IMR-90 (cell line): ENCODE data around the gene HS3ST2. TPM values are rescaled to one million over a fixed set of nuclear protein-coding genes. Genes with fewer than 3 reads are reported as not detected.

Source experiments
- ATAC-seq: fragments of 200-7000 bp; cut with Tn5 transposase; 2 replicates; pipeline ENCODE4 v1.9.1; 2020; ENCODE audit warnings: low read depth, mild to moderate bottlenecking, moderate library complexity
- BruUV-seq: library from RNA; stranded (reverse); fragments of 400-500 nt; replicated peaks from 2 replicates; lab custom pipeline; 2021; lab: Mats Ljungman, UMichigan
- CTCF ChIA-PET: fragments of 300-600 bp; formaldehyde crosslinking; extraction: SDS; loops from one replicate; lab custom pipeline; 2021; ENCODE audit warnings: antibody characterized with exemption; lab: Yijun Ruan, JAX
- POLR2A ChIA-PET: fragments of 300-600 bp; sonication (Branson Sonifier 250); formaldehyde crosslinking; loops from one replicate; lab custom pipeline; 2022; ENCODE audit warnings: antibody characterized with exemption; ENCODE audit not compliant: unreplicated experiment; lab: Charles Lee
- DNase-seq: peaks from one replicate; pipeline ENCODE4 v3.0.0; 2013
- H2AFZ ChIP-seq: replicated peaks from 2 replicates; pipeline ENCODE3; 2013; ENCODE audit warnings: low read length, mild to moderate bottlenecking; ENCODE audit not compliant: poor library complexity
- H2AK5ac ChIP-seq: 2 replicates; pipeline ENCODE4 v1.6.1; 2013; ENCODE audit warnings: low read depth, low read length, inconsistent platforms
- H2AK9ac ChIP-seq: replicated peaks from 2 replicates; pipeline ENCODE3; 2013; ENCODE audit warnings: mild to moderate bottlenecking, low read depth, low read length, moderate library complexity; ENCODE audit not compliant: poor library complexity
- H2BK120ac ChIP-seq: 2 replicates; pipeline ENCODE4 v1.6.1; 2013; ENCODE audit warnings: low read depth, low read length, inconsistent platforms
- H2BK15ac ChIP-seq: 3 replicates; pipeline ENCODE4 v1.6.1; 2013; ENCODE audit warnings: low read depth, low read length, inconsistent platforms
- H2BK20ac ChIP-seq: 2 replicates; pipeline ENCODE4 v1.6.1; 2013; ENCODE audit warnings: low read depth, mild to moderate bottlenecking, inconsistent platforms, low read length, moderate library complexity
- H2BK5ac ChIP-seq: 2 replicates; pipeline ENCODE4 v1.6.1; 2013; ENCODE audit warnings: mild to moderate bottlenecking, low read depth, low read length, inconsistent platforms; ENCODE audit not compliant: poor library complexity, severe bottlenecking
- H3K14ac ChIP-seq: replicated peaks from 2 replicates; pipeline ENCODE4 v1.6.1; 2013; ENCODE audit warnings: low read depth, low read length, inconsistent platforms
- H3K18ac ChIP-seq: 2 replicates; pipeline ENCODE4 v1.6.1; 2013; ENCODE audit warnings: low read depth, low read length, control low read depth
- H3K23ac ChIP-seq: 2 replicates; pipeline ENCODE4 v1.6.1; 2013; ENCODE audit warnings: low read depth, low read length, inconsistent platforms
- H3K27ac ChIP-seq: 2 replicates; pipeline ENCODE4 v1.5.1; 2013; ENCODE audit warnings: mild to moderate bottlenecking, control low read depth, low read length; ENCODE audit not compliant: insufficient read depth
- H3K27me3 ChIP-seq: 2 replicates; pipeline ENCODE4 v1.6.1; 2013; ENCODE audit warnings: low read length; ENCODE audit not compliant: control insufficient read depth, insufficient read depth
- H3K36me3 ChIP-seq: 2 replicates; pipeline ENCODE4 v1.6.1; 2013; ENCODE audit warnings: low read length, mixed read lengths; ENCODE audit not compliant: control insufficient read depth, insufficient read depth
- H3K4ac ChIP-seq: 2 replicates; pipeline ENCODE4 v1.6.1; 2013; ENCODE audit warnings: low read depth, low read length, inconsistent platforms
- H3K4me1 ChIP-seq: 2 replicates; pipeline ENCODE4 v1.6.1; 2013; ENCODE audit warnings: low read length, mixed read lengths; ENCODE audit not compliant: control insufficient read depth, insufficient read depth
- H3K4me2 ChIP-seq: 2 replicates; pipeline ENCODE4 v1.6.1; 2013; ENCODE audit warnings: low read depth, mild to moderate bottlenecking, control low read depth, low read length, moderate library complexity
- H3K4me3 ChIP-seq: 2 replicates; pipeline ENCODE4 v1.5.1; 2013; ENCODE audit warnings: low read depth, mild to moderate bottlenecking, control low read depth, low read length, moderate library complexity; ENCODE audit not compliant: insufficient read depth
- H3K56ac ChIP-seq: 2 replicates; pipeline ENCODE4 v1.6.1; 2013; ENCODE audit warnings: low read length, inconsistent platforms; ENCODE audit not compliant: insufficient read depth; ENCODE audit errors: extremely low read depth
- H3K79me1 ChIP-seq, 2 experiments: 2 replicates each; pipeline ENCODE4 v1.6.1; 2013; ENCODE audit warnings: low read length in 2 of 2, inconsistent platforms in 1 of 2, low read depth in 1 of 2
- H3K9ac ChIP-seq: 2 replicates; pipeline ENCODE4 v1.6.1; 2013; ENCODE audit warnings: low read depth, low read length, control low read depth
- H3K9me1 ChIP-seq: 2 replicates; pipeline ENCODE4 v1.6.1; 2013; ENCODE audit warnings: low read length, inconsistent platforms; ENCODE audit not compliant: insufficient read depth
- H3K9me3 ChIP-seq: 2 replicates; pipeline ENCODE4 v1.6.1; 2013; ENCODE audit warnings: low read length; ENCODE audit not compliant: control insufficient read depth, insufficient read depth
- H4K20me1 ChIP-seq: 2 replicates; pipeline ENCODE4 v1.6.1; 2013; ENCODE audit warnings: low read length, inconsistent platforms; ENCODE audit not compliant: insufficient read depth
- H4K5ac ChIP-seq: 2 replicates; pipeline ENCODE4 v1.6.1; 2013; ENCODE audit warnings: mild to moderate bottlenecking, low read depth, low read length, control low read depth
- H4K8ac ChIP-seq, 2 experiments: 2 replicates each; pipeline ENCODE4 v1.6.1; 2013; ENCODE audit warnings: low read depth in 2 of 2, low read length in 2 of 2, control low read depth in 1 of 2, inconsistent platforms in 1 of 2
- H4K91ac ChIP-seq: 2 replicates; pipeline ENCODE4 v1.6.1; 2013; ENCODE audit warnings: low read depth, low read length, inconsistent platforms; ENCODE audit not compliant: insufficient read depth
- BHLHE40 ChIP-seq: fragments of 150-350 bp; IDR thresholded peaks from 2 replicates; pipeline ENCODE4 v1.6.1; 2016; ENCODE audit warnings: mild to moderate bottlenecking, low read depth, low read length
- CEBPB ChIP-seq: IDR thresholded peaks from 2 replicates; pipeline ENCODE4 v1.6.1; 2012; ENCODE audit warnings: low read depth, low read length, improper control_type of control experiment
- CHD1 ChIP-seq: IDR thresholded peaks from 2 replicates; pipeline ENCODE4 v1.6.1; 2012; ENCODE audit warnings: low read depth, low read length, improper control_type of control experiment
- FOS ChIP-seq: fragments of 150-350 bp; IDR thresholded peaks from 2 replicates; pipeline ENCODE4 v1.6.1; 2016; ENCODE audit warnings: low read depth, low read length
- MAFK ChIP-seq: IDR thresholded peaks from 2 replicates; pipeline ENCODE4 v1.6.1; 2012; ENCODE audit warnings: low read depth, low read length, improper control_type of control experiment
- MAZ ChIP-seq: IDR thresholded peaks from 2 replicates; pipeline ENCODE4 v1.6.1; 2012; ENCODE audit warnings: low read depth, mild to moderate bottlenecking, low read length, improper control_type of control experiment, moderate library complexity, borderline replicate concordance
- MXI1 ChIP-seq: IDR thresholded peaks from 2 replicates; pipeline ENCODE4 v1.6.1; 2012; ENCODE audit warnings: low read depth, mild to moderate bottlenecking, low read length, moderate library complexity, borderline replicate concordance
- NFE2L2 ChIP-seq: fragments of 150-350 bp; IDR thresholded peaks from 2 replicates; pipeline ENCODE4 v1.6.1; 2016; ENCODE audit warnings: low read depth, mild to moderate bottlenecking, low read length
- POLR2A ChIP-seq: IDR thresholded peaks from 2 replicates; pipeline ENCODE4 v1.6.1; 2012; ENCODE audit warnings: mild to moderate bottlenecking, low read depth, low read length
- RAD21 ChIP-seq: IDR thresholded peaks from 2 replicates; pipeline ENCODE4 v1.6.1; 2012; ENCODE audit warnings: low read length, improper control_type of control experiment
- RCOR1 ChIP-seq: IDR thresholded peaks from 2 replicates; pipeline ENCODE4 v1.6.1; 2012; ENCODE audit warnings: mild to moderate bottlenecking, low read length, improper control_type of control experiment; ENCODE audit not compliant: insufficient replicate concordance
- RFX5 ChIP-seq: IDR thresholded peaks from 2 replicates; pipeline ENCODE4 v1.8.0; 2012; ENCODE audit warnings: low read depth, mild to moderate bottlenecking, low read length, moderate library complexity
- SMC3 ChIP-seq: fragments of 150-350 bp; IDR thresholded peaks from 2 replicates; pipeline ENCODE4 v1.6.1; 2016; ENCODE audit warnings: low read depth, mild to moderate bottlenecking, antibody characterized with exemption, low read length, moderate library complexity
- WGBS, 2 experiments: methylation state at CpG; one replicate each; pipeline versions ENCODE4 v1.1.5 to v1.1.7; 2013; ENCODE audit warnings: missing lambda C conversion rate in 2 of 2; ENCODE audit not compliant: insufficient read length in 1 of 2; ENCODE audit errors: extremely low coverage in 2 of 2; 5-methylcytosine and 5-hydroxymethylcytosine counted together
- dilution Hi-C: fragments of 300-500 bp; cut with HindIII; formaldehyde crosslinking; loops from one replicate; pipeline ENCODE4 v1.14.3; 2018; ENCODE audit warnings: low sequenced_read_pairs; ENCODE audit not compliant: unreplicated experiment
- in situ Hi-C: fragments of 300-500 bp; cut with MboI; formaldehyde crosslinking; loops from 3 replicates; pipeline ENCODE4 v1.14.3; 2019; ENCODE audit warnings: low sequenced_read_pairs, inconsistent platforms, mixed read lengths
- intact Hi-C: fragments of 100-400 bp; cut with micrococcal nuclease; formaldehyde crosslinking; loops from 2 replicates; pipeline ENCODE4 v1.10.0; 2022
- polyA plus RNA-seq, 3 experiments: library from polyadenylated mRNA; depleted of rRNA; stranded (reverse); fragments of >200 nt; gene quantifications; 2 replicates each; pipeline ENCODE4 v1.2.3, GENCODE V29; 2012; ENCODE audit warnings: low replicate concordance in 1 of 3
- total RNA-seq: library from RNA; depleted of rRNA; stranded (reverse); fragments of >200 nt; gene quantifications from 2 replicates; pipeline ENCODE4 v1.2.3, GENCODE V29; 2012
- TF ChIP-seq, protein P1 (sequence below): fragments of 150-350 bp; IDR thresholded peaks from 2 replicates; pipeline ENCODE4 v1.6.1; 2016; ENCODE audit warnings: low read depth, mild to moderate bottlenecking, low read length, moderate library complexity, borderline replicate concordance
- TF ChIP-seq, protein P2 (sequence below): fragments of 150-350 bp; IDR thresholded peaks from 2 replicates; pipeline ENCODE4 v1.6.1; 2017; ENCODE audit warnings: mild to moderate bottlenecking, antibody characterized with exemption, low read length, low read depth
- TF ChIP-seq, protein P3 (sequence below): conservative IDR thresholded peaks from 2 replicates; pipeline ENCODE4 v1.5.1; 2012; ENCODE audit warnings: mild to moderate bottlenecking, low read depth, low read length, improper control_type of control experiment

HS3ST2 gene
- total and polyA plus RNA-seq, 2 of the 4 experiments (the other 2 are of a cell fraction): not detected

DNA sequence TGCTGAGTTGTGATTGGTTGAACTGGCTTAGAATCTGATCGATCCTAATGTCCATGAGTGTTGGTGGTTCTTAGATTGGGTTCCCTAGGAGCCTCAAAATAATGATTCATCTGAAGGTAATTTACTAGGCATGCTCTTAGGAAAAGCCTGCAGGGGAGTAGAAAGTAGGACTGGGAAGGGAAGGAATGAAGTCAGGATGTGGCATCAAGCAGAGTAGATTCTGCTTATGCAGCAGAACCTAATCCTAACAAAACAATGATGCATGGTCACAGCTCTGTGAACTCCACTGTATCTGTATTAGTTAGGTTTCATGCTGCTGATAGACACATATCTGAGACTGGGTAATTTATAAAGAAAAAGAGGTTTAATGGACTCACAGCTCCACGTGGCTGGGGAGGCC lies 132.5 kb downstream of the HS3ST2 start:
- dilution Hi-C loops (no loop called here), intact Hi-C loops (no loop called here), in situ Hi-C loops (no loop called here)
- Histone ChIP-seq H3K14ac (no peak overlapping the region), H3K4me2 (no peak overlapping the region), H2AK9ac (no peak overlapping the region), H3K56ac (no peak overlapping the region), H2AK5ac (no peak overlapping the region), H2BK5ac (no peak overlapping the region), H3K36me3 (no peaks in the 10 kb centered on the region), H2BK20ac (no peak overlapping the region), H3K4me1 (no peaks in the 10 kb centered on the region), H3K79me1 (no peaks in the 10 kb centered on the region), H3K9me1 (peaks cover 3% of the 10 kb centered on the region; the same call in 1 of the 2 replicates), H4K8ac (no peak overlapping the region), H3K27ac (no peak overlapping the region), H2AFZ (no peak overlapping the region), H2BK120ac (no peak overlapping the region), H4K91ac (no peak overlapping the region), H3K4ac (no peak overlapping the region), H3K27me3 (peaks cover 5% of the 10 kb centered on the region; the same call in 1 of the 2 replicates), H3K4me3 (no peak overlapping the region), H3K9ac (no peak overlapping the region), H3K18ac (no peak overlapping the region), H2BK15ac (no peak overlapping the region), H4K20me1 (no peaks in the 10 kb centered on the region), H3K23ac (no peak overlapping the region), H4K5ac (no peak overlapping the region), H3K9me3 (no peaks in the 10 kb centered on the region)
- no peak for DNase-seq
- no TSS peak for BruUV-seq
- 83% methylated on average over 1 of the region's 2 CpGs; no CpG with 5 or more reads in 1 of the 2 experiments for WGBS, 2 experiments
- no peak for ATAC-seq
- POLR2A ChIA-PET: no interaction called here
- CTCF ChIA-PET: no interaction called here
- TF ChIP-seq CEBPB (no peak), MXI1 (no peak), RFX5 (no peak), MAFK (no peak), NFE2L2 (no peak), RCOR1 (no peak), FOS (no peak), MAZ (no peak), SMC3 (no peak), RAD21 (no peak), CHD1 (no peak), BHLHE40 (no peak), POLR2A (no peak)
- TF ChIP-seq, protein P1, sequence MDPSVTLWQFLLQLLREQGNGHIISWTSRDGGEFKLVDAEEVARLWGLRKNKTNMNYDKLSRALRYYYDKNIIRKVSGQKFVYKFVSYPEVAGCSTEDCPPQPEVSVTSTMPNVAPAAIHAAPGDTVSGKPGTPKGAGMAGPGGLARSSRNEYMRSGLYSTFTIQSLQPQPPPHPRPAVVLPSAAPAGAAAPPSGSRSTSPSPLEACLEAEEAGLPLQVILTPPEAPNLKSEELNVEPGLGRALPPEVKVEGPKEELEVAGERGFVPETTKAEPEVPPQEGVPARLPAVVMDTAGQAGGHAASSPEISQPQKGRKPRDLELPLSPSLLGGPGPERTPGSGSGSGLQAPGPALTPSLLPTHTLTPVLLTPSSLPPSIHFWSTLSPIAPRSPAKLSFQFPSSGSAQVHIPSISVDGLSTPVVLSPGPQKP: no peak
- TF ChIP-seq, protein P2, sequence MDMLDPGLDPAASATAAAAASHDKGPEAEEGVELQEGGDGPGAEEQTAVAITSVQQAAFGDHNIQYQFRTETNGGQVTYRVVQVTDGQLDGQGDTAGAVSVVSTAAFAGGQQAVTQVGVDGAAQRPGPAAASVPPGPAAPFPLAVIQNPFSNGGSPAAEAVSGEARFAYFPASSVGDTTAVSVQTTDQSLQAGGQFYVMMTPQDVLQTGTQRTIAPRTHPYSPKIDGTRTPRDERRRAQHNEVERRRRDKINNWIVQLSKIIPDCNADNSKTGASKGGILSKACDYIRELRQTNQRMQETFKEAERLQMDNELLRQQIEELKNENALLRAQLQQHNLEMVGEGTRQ: no peak
- TF ChIP-seq, protein P3, sequence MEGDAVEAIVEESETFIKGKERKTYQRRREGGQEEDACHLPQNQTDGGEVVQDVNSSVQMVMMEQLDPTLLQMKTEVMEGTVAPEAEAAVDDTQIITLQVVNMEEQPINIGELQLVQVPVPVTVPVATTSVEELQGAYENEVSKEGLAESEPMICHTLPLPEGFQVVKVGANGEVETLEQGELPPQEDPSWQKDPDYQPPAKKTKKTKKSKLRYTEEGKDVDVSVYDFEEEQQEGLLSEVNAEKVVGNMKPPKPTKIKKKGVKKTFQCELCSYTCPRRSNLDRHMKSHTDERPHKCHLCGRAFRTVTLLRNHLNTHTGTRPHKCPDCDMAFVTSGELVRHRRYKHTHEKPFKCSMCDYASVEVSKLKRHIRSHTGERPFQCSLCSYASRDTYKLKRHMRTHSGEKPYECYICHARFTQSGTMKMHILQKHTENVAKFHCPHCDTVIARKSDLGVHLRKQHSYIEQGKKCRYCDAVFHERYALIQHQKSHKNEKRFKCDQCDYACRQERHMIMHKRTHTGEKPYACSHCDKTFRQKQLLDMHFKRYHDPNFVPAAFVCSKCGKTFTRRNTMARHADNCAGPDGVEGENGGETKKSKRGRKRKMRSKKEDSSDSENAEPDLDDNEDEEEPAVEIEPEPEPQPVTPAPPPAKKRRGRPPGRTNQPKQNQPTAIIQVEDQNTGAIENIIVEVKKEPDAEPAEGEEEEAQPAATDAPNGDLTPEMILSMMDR: no peak
